ENCODE measurements around the gene CNOT6.
"Not testable (repeated sequence)": the region's sequence is repeated elsewhere in the genome, so short reads cannot be mapped to it uniquely, and the experiment has no call there.

- not testable (repeated sequence) for TF ChIP-seq EP300 (IDR thresholded peaks at IDR 0.05; ENCODE audit: borderline replicate concordance in 1 of 2, low read depth in 1 of 2, low read length in 1 of 2); CTCF (IDR thresholded peaks at IDR 0.05)
Observed at GRCh38 chr5:180475969-180476524, 18.1 kb upstream of the CNOT6 start.
